ENCODE data around the gene DNAH3.
A peak's percentile ranks its signal among the peaks of the same experiment; 100 is the strongest.
"Not testable (repeated sequence)": the region's sequence is repeated elsewhere in the genome, so short reads cannot be mapped to it uniquely, and the experiment has no call there.

DNAH3 gene

DNA sequence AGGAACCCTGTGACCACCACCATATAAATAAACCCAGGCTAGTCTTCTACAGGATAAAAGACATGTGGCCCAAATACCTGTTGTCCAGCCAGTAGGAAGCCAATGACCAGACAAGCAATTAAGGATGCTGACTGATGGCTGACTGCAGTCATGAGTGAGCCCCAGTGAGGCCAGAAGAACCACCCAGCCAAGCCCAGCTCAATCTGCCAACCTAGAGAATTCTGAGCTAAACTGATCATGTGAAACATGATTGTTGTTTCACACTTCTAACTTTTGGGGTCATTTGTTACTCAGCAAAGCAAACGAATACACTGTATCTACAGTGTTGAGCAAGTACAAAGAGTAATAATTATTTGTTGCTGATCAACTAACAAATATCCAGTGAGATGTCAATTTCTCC lies 86.4 kb downstream of the DNAH3 start:
- no peak for DNase-seq

DNA sequence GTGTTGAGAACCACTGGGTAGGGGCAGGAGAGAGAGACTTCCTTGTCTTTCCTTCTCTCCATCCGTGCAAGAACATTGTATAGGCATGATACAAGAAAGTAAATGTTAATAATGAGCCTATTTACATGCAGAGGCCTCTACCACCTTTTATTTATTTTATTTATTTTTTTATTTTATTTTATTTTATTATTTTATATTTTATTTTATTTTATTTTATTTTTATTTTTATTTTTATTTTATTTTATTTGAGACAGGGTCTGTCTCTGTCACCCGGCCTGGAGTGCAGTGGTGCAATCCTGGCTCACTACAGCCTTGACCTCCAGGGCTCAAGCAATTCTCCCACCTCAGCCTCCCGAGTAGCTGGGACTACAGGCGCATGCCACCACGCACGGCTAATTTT lies 87.3 kb downstream of the DNAH3 start:
- not testable (repeated sequence) for DNase-seq

GRCh38 chr16:21060027-21060510 lies 90.6 kb downstream of the DNAH3 start:
- no peak for DNase-seq

DNA sequence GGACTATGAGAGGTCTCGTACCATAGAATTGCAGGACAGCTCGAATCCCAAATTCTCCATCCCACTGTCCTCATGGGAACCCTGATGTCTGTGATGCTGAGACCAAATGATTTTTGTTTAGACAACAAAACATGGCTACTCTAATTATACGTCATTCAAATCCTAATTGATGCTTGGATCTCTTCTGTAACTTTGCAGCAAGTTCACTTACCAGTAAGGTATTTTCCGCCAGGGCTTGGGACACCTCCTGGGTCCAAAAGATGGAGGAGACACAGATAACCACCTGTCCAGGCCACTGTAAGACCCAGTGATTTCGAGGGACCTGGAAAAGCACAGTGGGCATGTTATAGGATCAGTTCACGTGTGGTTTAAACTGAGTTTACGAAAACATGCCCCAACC lies 92.8 kb downstream of the DNAH3 start:
- DNase-seq: no peak

DNA sequence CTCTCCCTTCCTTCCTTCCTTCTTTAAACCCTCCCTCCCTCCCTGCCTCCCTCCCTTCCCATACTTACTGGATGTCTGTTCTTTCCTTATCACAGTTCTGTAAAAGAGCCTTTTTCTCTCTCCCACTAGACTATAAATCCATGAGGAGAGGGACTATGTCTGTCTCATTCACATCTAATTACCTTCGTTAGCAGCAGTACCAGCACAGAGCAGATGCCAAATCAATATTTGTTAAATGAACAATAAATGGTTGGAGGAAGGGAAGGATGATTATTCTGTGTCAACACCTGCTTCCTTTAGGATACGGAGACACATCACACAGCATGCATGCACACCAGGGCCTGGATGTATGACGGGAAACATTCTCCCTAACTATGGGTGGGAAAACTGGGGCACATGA lies 94.2 kb downstream of the DNAH3 start:
- DNase-seq: no peak

DNA sequence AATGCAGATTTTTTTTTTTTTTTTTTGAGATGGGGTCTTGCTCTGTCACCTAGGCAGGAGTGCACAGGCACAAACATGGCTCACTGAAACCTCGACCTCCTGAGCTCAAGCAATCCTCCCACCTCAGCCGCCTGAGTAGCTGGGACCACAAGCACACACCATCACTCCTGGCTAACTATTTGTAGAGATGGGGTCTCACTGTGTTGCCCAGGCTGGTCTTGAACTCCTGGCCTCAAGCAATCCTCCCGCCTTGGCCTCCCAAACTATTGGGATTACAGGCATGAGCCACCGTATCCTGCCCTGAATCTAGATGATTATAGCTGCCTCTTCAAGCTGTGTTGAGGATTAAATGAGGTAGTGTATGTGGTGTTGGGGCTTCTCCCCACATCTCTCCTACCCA lies 94.9 kb downstream of the DNAH3 start:
- not testable (repeated sequence) for DNase-seq

- no peak for DNase-seq
Measured at GRCh38 chr16:21053590-21053989, 97.1 kb downstream of the DNAH3 start.

DNA sequence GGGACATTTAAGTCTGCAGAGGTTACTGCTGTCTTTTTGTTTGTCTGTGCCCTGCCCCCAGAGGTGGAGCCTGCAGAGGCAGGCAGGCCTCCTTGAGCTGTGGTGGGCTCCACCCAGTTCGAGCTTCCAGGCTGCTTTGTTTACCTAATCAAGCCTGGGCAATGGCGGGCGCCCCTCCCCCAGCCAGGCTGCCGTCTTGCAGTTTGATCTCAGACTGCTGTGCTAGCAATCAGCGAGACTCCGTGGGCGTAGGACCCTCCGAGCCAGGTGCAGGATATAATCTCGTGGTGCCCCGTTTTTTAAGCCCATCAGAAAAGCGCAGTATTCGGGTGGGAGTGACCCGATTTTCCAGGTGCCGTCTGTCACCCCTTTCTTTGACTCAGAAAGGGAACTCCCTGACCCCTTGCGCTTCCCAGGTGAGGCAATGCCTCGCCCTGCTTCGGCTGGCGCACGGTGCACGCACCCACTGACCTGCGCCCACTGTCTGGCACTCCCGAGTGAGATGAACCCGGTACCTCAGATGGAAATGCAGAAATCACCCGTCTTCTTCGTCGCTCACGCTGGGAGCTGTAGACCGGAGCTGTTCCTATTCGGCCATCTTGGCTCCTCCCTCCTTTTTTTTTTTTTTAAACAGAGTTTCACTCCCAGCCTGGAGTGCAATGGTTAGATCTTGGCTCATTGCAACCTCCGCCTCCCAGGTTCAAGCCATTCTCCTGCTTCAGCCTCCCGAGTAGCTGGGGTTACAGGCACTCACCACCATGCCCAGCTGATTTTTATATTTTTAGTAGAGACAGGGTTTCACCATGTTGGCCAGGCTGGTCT lies 102.3 kb downstream of the DNAH3 start:
- not testable (repeated sequence) for DNase-seq

DNA sequence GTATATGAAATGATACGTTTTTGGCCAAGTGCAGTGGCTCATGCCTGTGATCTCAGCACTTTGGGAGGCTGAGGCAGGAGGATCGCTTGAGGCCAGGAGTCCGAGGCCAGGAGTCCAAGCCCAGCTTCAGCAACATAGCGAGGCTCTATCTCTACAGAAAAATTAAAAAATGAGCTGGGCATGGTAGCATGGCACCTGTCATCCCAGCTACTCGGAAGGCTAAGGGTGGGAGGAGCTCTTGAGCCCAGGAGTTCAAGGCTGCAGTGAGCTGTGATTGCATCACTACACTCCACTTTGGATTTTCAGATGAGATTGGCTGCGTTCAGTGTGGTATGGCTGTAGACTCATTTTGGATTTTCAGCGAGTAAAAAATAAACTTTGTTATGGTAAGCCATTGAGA lies 112.4 kb downstream of the DNAH3 start:
- DNase-seq: no peak

- no peak for DNase-seq
Measured at GRCh38 chr16:21037736-21038135, 112.9 kb downstream of the DNAH3 start.

GRCh38 chr16:21037168-21037567 lies 113.5 kb downstream of the DNAH3 start:
- DNase-seq: no peak

DNA sequence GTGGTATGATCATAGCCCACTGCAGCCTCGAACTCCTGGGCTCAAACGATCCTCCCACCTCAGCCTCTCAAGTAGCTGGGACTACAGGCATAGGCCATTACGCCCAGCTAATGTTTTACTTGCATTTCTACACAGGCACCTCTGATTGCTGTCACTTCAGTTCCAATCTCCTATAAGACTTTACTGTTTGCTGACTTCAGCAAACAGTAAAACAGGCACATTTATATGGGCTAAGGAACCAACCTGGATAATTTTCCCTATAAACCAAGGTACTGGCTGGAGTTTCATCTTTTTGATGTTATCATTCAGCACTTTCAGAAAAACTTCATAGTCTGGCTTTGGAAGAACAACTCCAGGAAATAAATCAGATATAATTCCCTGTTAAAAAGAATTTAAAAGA lies 114.2 kb downstream of the DNAH3 start:
- DNase-seq: no peak

- DNase-seq: peak; percentile 3
Measured at GRCh38 chr16:21033704-21034103, 116.9 kb downstream of the DNAH3 start.

GRCh38 chr16:21033264-21033663 lies 117.4 kb downstream of the DNAH3 start:
- DNase-seq: no peak

DNA sequence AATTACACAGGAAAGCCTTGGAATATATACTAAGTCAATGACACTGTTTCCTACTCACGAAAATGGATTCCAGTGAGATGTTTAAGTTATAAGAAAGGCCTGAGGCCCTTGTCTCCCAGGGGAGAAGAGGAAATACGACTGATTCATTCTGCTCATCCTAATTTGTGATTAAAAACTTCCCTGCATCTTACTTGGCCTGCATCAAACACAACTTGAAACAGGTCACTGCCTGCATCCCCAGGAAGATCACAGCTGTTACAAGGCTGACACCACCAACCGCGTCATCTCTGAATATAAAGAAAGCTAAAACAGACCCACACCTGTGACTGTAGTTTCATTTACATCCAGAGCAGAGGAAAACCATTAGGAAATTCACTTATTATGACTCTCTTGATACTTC lies 121.9 kb downstream of the DNAH3 start:
- peak; percentile 2 for DNase-seq

DNA sequence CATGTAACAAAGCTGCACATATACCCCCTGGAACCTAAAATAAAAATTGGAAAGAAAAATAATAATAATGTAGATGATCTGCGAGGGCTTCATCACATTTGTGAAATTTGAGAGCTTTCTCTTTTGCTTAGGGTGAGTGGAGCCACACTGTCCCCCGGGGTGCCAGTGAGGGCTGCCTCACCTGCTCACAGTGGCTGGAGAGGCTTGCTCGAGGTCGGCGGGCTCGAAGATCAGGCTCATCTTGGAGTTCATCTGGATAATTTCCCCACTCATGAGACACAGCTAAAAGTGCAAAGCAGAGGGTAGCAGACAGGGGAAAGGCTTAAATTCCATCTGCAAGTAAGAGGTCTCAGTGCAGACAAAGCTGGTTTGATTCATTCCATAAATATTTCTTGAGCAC lies 123.8 kb downstream of the DNAH3 start:
- no peak for DNase-seq

DNA sequence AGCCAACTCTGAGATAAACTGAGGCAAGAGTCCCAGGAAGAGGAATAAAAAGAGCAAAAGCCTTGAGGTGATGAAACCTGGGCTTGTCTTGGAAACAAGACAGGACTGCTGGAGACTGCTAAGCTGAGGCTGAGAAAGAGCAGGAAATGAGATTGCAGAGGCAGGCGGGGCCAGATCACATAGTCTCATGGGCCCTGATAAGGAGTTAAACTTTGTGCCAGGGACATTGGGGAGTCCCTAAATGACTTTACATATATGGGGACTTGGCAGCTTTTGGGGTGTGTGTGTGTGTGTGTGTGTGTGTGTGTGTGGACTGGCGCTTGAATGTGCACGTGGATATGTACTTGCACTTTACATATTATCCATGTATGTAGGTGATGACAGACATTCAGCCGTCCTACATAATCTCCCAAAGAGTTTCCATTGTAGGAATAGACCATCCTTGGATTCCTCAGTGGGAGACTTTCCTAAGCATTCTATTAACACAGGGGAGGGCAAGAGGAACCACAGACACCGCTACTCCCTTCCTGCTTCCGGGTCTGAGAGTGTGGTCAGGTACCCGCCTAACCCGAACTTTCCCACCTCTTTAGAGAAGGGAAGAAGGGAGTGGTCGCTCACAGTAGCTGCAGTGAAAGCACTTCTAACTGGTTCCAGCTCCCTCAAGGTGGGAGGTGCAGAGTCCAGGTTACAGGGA lies 127.0 kb downstream of the DNAH3 start:
- DNase-seq: no peak

DNA sequence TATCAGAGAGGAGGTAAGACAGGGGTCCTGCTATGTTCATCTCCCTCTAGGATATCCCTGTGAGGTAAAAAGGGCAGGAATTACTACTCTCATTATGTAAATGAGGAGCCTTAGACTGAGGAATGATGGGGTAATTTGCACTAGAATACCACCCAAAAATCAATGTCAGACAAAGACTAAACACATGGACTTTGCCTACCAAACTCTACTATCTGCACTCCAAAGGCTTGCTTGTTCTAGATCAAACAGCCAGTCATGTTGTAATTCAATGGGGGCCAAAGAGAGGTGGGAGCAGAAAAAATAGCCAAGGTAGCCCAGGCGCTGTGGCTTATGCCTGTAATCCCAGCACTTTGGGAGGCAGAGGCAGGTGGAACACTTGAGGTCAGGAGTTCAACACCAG lies 129.3 kb downstream of the DNAH3 start:
- DNase-seq: no peak

DNA sequence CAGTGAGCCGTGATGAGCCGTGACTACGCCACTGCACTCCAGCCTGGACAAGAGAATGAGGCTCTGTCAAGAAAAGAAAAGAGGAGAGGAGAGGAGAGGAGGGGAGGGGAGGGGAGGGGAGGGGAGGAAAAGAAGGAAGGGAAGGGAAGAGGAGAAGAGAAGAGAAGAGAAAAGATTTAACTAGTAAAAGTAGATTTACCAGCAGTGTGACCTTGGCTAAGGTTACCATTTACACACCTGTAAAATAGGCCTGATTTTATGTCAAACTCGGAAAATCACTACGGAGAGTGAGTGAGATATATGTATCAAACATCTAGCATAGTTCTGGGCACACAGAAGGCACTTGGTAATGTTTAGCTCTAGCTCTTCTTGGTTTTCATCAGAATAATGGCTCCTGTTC lies 140.8 kb downstream of the DNAH3 start:
- DNase-seq: no peak

- no peak for DNase-seq
Measured at GRCh38 chr16:21005008-21005407, 145.6 kb downstream of the DNAH3 start.

- peak; percentile 10 for DNase-seq
Measured at GRCh38 chr16:21001262-21001661, 149.4 kb downstream of the DNAH3 start.

DNA sequence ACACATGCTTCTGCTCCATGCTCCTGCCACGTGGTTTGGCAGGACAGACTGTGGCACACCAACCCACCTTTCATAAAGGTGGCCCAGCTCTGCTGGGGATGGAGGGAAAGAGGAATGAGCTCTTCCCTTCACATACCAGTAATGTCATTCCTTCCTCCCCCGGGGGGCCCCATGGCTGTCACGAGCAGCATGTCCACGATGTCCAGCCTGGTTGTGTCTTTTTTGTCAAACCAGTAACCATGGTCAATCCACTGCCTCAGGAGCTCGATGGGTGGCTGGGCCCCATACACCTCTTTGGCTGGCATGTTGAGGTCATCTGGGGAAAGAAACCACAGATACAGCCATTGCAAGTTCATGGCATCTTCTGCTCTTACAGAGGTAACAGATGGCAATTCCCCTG lies 153.5 kb downstream of the DNAH3 start:
- DNase-seq: no peak

DNA sequence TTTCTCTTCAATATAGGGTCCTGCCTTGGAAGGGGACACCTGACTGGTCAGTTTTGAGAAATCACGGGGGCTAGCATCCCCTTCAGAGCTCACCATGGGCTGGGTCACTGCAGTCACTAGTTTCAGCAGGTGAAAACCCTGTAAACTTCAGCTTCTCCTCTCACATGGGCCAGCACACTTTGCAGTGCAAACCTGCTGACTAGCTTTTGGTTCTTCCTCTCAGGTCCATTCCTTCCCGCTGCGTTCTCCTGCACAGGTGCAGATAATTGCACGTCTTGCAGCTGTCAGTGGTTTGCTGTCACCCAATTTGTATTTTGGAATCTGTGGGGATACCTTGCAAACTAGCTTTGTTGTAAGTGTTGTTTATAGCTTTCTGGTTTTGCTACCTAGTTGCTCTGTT lies 154.9 kb downstream of the DNAH3 start:
- DNase-seq: no peak

DNA sequence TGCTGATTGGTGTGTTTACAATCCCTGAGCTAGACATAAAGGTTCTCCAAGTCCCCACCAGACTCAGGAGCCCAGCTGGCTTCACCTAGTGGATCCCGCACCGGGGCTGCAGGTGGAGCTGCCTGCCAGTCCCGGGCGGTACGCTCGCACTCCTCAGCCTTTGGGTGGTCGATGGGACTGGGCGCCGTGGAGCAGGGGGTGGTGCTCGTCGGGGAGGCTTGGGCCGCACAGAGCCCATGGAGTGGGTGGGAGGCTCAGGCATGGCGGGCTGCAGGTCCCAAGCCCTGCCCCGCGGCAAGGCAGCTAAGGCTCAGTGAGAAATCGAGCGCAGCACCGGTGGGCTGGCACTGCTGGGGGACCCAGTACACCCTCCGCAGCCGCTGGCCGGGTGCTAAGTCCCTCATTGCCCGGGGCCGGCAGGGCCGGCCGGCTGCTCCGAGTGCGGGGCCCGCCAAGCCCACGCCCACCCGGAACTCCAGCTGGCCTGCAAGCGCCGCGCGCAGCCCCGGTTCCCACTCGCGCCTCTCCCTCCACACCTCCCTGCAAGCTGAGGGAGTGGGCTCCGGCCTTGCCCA lies 161.1 kb downstream of the DNAH3 start:
- not testable (repeated sequence) for DNase-seq

Data from fibroblast of skin of scalp (primary cell).